Astrocyte of the spinal cord (primary cell): ENCODE measurements around the gene STX10.

Source experiments
- DNase-seq: peaks from one replicate; pipeline ENCODE4 v3.0.0; 2011; ENCODE audit warnings: low read depth, low spot score
- H3K4me3 ChIP-seq: 2 replicates; pipeline ENCODE4 v1.5.1; 2011; ENCODE audit warnings: low read depth, mild to moderate bottlenecking, low read length, moderate library complexity
- in situ Hi-C: cut with HindIII; loops from 2 replicates; pipeline ENCODE4 v1.10.0; 2017; ENCODE audit warnings: low sequenced_read_pairs
- TF ChIP-seq, protein P1 (sequence below): IDR thresholded peaks from 2 replicates; pipeline ENCODE4 v1.5.1; 2012; ENCODE audit warnings: low read depth, mild to moderate bottlenecking, low read length, inconsistent platforms

STX10 gene

DNA sequence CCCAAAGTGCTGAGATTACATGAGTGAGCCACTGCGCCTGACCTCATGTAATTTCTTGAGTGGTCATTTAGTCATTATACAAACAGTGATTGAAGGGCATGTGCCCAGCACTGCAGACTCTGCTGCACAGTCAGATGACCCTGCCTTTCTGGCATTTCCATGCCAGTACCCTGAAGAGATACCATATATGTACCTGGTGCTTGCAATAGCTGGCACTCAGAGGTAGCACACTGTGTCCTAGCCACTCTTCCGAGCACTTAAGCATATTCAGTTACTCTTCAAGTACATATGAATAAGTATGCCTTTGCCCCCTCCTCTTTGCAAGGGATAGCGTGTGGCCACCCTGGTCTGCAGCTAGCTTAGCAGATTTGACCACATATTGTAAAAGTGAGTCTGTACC, 15.5 kb downstream of the STX10 start:
- in situ Hi-C loops: no loop called here

DNA sequence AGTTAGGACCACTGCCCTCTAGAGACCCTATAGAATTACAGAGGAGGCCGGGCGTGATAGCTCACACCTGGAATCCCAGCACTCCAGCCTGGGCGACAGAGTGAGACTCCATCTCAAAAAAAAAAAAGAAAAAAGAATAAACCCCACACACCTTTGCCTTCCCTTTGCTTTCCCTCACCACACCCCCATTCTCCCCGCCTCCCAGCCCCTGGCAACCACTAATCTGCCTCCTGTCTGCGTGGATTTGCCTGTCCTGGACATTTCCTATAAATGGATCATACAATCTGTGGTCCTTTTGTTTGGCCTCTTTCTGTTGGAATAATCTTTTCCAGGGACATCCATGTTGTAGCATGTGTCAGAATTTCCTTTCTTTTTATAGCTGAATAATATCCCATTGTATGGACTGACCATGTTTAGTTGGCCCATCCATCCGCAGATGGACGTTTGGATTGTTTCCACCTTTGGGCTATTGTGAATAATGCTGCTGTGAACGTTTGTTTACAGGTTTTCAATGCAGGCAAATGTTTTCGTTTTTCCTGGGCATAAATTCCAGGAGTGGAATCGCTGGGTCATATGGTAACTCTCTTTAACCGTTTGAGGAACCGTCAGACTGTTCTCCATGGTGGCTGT, 16.8 kb downstream of the STX10 start:
- DNase-seq: no peak
- no peak overlapping the region for H3K4me3 ChIP-seq
- in situ Hi-C loops: no loop called here
- TF ChIP-seq, protein P1, sequence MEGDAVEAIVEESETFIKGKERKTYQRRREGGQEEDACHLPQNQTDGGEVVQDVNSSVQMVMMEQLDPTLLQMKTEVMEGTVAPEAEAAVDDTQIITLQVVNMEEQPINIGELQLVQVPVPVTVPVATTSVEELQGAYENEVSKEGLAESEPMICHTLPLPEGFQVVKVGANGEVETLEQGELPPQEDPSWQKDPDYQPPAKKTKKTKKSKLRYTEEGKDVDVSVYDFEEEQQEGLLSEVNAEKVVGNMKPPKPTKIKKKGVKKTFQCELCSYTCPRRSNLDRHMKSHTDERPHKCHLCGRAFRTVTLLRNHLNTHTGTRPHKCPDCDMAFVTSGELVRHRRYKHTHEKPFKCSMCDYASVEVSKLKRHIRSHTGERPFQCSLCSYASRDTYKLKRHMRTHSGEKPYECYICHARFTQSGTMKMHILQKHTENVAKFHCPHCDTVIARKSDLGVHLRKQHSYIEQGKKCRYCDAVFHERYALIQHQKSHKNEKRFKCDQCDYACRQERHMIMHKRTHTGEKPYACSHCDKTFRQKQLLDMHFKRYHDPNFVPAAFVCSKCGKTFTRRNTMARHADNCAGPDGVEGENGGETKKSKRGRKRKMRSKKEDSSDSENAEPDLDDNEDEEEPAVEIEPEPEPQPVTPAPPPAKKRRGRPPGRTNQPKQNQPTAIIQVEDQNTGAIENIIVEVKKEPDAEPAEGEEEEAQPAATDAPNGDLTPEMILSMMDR: no peak

More for the DNA sequence above, 15.5 kb downstream of the STX10 start:
- no peak overlapping the region for H3K4me3 ChIP-seq
- no peak for DNase-seq
- TF ChIP-seq, protein P1: no peak

DNA sequence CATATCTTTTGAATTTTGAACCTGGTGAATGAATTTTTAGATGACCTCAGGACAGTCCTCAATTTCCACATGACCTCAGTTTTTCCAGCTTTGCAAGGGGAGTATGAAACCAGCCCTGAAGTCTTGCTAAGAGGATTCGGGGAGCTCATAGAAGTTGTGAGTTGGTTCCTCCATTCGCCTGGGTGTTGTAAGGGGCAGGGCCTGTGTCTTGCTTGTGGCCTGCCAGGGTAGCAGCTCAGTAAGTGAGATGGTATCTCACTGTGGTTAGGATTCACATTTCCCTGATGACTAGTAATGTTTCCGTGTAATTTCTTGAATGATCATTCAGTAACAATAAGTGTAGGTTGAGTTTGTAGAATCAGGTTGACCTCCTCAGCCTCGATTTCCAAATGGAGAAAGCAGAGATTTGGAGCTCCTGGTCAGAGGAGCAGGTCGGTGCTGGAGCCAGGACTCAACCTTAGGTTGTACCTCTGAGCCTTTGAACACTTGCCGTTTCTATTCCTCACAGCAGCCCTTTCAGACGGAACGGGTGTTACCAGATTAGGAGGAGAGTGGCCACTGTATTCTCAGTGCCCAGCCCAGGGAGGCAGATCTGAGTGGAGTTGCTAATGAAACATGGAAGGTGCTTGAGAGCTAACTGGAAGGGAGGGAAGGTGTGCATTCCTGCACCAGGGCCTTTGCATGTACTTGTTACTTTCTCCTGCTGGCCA, 17.5 kb downstream of the STX10 start:
- TF ChIP-seq, protein P1: no peak
- peak; percentile 67 for DNase-seq
- H3K4me3 ChIP-seq: no peak overlapping the region
- in situ Hi-C loops: no loop called here

DNA sequence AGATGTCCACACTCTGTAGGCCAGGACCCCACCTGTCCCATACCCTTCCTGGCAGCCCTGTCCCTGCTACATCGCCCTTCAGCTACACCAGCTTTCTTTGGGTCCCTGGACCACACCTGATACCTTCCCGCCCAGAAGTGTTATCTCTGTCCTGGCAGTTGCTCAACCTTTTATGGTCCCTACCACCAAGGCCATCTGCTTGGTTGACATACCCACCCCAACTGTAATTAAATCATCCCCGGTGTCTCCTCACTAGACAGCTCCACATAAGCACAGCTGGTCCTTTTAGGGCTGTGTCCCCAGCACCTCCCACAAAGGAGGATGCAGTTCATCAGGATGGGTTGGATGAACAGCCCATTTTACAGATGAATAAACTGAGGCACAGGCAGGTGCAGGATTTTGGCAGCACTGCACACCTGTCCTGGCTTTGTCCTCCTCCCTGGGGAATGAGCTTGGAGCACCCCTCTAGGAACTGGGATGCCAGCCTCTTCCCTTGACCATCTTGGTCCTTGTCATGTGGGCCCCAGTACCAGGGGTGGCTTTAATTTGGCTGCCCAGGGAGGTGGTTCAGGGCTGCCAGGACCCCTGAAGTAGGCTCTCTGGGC, 19.2 kb downstream of the STX10 start:
- no peak overlapping the region for H3K4me3 ChIP-seq
- TF ChIP-seq, protein P1: no peak
- no peak for DNase-seq
- in situ Hi-C loops: no loop called here

DNA sequence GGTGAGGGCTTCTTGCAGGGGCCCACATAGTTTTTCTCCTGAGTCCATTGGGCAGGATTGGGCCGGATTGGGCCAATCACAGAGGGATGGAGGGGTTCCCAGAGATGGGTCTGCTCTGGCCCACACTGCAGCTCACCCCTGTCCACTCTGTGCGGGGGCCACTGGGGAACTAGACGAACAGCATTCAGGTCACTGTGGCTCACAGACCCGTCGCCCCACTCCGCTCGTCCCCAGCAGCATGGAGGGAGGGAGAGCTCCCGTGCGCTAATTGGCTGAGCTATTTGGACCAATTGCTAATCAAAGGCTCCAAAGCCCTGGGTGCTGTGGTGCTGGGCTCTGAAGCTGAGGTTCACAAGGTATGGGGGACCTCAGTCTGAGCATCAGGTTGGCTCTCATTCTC, 20.8 kb downstream of the STX10 start:
- in situ Hi-C loops: no loop called here
- DNase-seq: no peak
- TF ChIP-seq, protein P1: no peak
- H3K4me3 ChIP-seq: no peak overlapping the region

DNA sequence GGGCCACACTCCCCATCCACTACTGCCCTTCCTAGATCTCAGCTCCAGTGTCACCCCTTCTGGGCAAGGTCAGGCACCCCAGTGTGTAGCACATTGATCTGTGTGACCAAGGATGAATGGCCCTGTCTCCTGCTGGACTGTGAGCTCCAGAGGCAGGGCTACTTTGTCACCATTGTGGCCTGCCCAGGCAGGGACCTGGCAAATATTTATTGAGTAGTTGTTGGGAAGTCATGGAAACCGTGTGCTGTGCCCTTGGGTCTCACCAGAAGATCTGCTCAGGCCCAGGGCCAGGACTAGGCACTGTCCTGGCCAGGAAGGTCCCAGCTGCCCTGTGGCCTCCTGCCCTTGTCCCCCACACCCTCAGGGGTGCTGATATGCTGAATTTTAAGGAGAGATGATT, 21.6 kb downstream of the STX10 start:
- in situ Hi-C loops: no loop called here
- no peak overlapping the region for H3K4me3 ChIP-seq
- no peak for DNase-seq
- TF ChIP-seq, protein P1: no peak
